ENCODE data around the gene DNM3.
A peak's percentile ranks its signal among the peaks of the same experiment; 100 is the strongest.
"Not testable (repeated sequence)": the region's sequence is repeated elsewhere in the genome, so short reads cannot be mapped to it uniquely, and the experiment has no call there.

The DNM3 gene

GRCh38 chr1:172018727-172019311, 177.5 kb downstream of the DNM3 start:
- H3K9me3 ChIP-seq (ENCODE audit: control insufficient read depth in 5 of 5, low read length in 5 of 5), result peaks cover 0 to 2% (median 0%) of the 10 kb centered on the region in 5 donors

GRCh38 chr1:172019976-172020375, 178.7 kb downstream of the DNM3 start:
- peaks cover 0 to 3% (median 0%) of the 10 kb centered on the region in 5 donors for H3K27me3 ChIP-seq (ENCODE audit: control insufficient read depth in 5 of 5, insufficient read depth in 4 of 5, low read length in 5 of 5)
- no peaks in the 10 kb centered on the region for H3K36me3 ChIP-seq (ENCODE audit: control insufficient read depth in 5 of 5, insufficient read depth in 5 of 5, low read length in 5 of 5)
- H3K4me3 ChIP-seq (ENCODE audit: low read depth in 1 of 5, low read length in 5 of 5), result no peak overlapping the region
- no peaks in the 10 kb centered on the region for H3K9me3 ChIP-seq (ENCODE audit: control insufficient read depth in 5 of 5, low read length in 5 of 5)
- H3K9ac ChIP-seq (ENCODE audit: low read length in 5 of 5), result no peak overlapping the region
- H3K27ac ChIP-seq (ENCODE audit: low read depth, low read length), result no peak overlapping the region
- no peaks in the 10 kb centered on the region for H3K4me1 ChIP-seq (ENCODE audit: control insufficient read depth in 5 of 5, insufficient read depth in 5 of 5, low read length in 5 of 5)

More at GRCh38 chr1:172018727-172019311, 177.5 kb downstream of the DNM3 start:
- Histone ChIP-seq H3K4me1 (ENCODE audit: control insufficient read depth in 5 of 5, insufficient read depth in 5 of 5, low read length in 5 of 5) (no peaks in the 10 kb centered on the region), H3K9ac (ENCODE audit: low read length in 5 of 5) (no peak overlapping the region), H3K27ac (ENCODE audit: low read depth, low read length) (no peak overlapping the region), H3K4me3 (ENCODE audit: low read depth in 1 of 5, low read length in 5 of 5) (no peak overlapping the region), H3K27me3 (ENCODE audit: control insufficient read depth in 5 of 5, insufficient read depth in 4 of 5, low read length in 5 of 5) (no peaks in the 10 kb centered on the region), H3K36me3 (ENCODE audit: control insufficient read depth in 5 of 5, insufficient read depth in 5 of 5, low read length in 5 of 5) (no peaks in the 10 kb centered on the region)

- Histone ChIP-seq H3K36me3 (ENCODE audit: control insufficient read depth in 5 of 5, insufficient read depth in 5 of 5, low read length in 5 of 5) (no peaks in the 10 kb centered on the region), H3K4me3 (ENCODE audit: low read depth in 1 of 5, low read length in 5 of 5) (no peak overlapping the region), H3K4me1 (ENCODE audit: control insufficient read depth in 5 of 5, insufficient read depth in 5 of 5, low read length in 5 of 5) (no peaks in the 10 kb centered on the region), H3K9ac (ENCODE audit: low read length in 5 of 5) (no peak overlapping the region), H3K27ac (ENCODE audit: low read depth, low read length) (no peak overlapping the region), H3K27me3 (ENCODE audit: control insufficient read depth in 5 of 5, insufficient read depth in 4 of 5, low read length in 5 of 5) (peaks cover 0 to 3% (median 0%) of the 10 kb centered on the region in 5 donors), H3K9me3 (ENCODE audit: control insufficient read depth in 5 of 5, low read length in 5 of 5) (no peaks in the 10 kb centered on the region)
Observed at GRCh38 chr1:172024516-172024915, 183.2 kb downstream of the DNM3 start.

- not testable (repeated sequence) for H3K9ac ChIP-seq (ENCODE audit: low read length in 5 of 5); H3K27me3 ChIP-seq (ENCODE audit: control insufficient read depth in 5 of 5, insufficient read depth in 4 of 5, low read length in 5 of 5); H3K4me3 ChIP-seq (ENCODE audit: low read depth in 1 of 5, low read length in 5 of 5); H3K4me1 ChIP-seq (ENCODE audit: control insufficient read depth in 5 of 5, insufficient read depth in 5 of 5, low read length in 5 of 5); H3K36me3 ChIP-seq (ENCODE audit: control insufficient read depth in 5 of 5, insufficient read depth in 5 of 5, low read length in 5 of 5); H3K9me3 ChIP-seq (ENCODE audit: control insufficient read depth in 5 of 5, low read length in 5 of 5); H3K27ac ChIP-seq (ENCODE audit: low read depth, low read length)
Observed at GRCh38 chr1:172024944-172025738, 183.8 kb downstream of the DNM3 start.

GRCh38 chr1:172040466-172040865, 199.2 kb downstream of the DNM3 start:
- no peak overlapping the region for H3K27ac ChIP-seq (ENCODE audit: low read depth, low read length)
- H3K4me1 ChIP-seq (ENCODE audit: control insufficient read depth in 5 of 5, insufficient read depth in 5 of 5, low read length in 5 of 5), result no peaks in the 10 kb centered on the region
- no peaks in the 10 kb centered on the region for H3K27me3 ChIP-seq (ENCODE audit: control insufficient read depth in 5 of 5, insufficient read depth in 4 of 5, low read length in 5 of 5)
- H3K9me3 ChIP-seq (ENCODE audit: control insufficient read depth in 5 of 5, low read length in 5 of 5), result no peaks in the 10 kb centered on the region
- H3K36me3 ChIP-seq (ENCODE audit: control insufficient read depth in 5 of 5, insufficient read depth in 5 of 5, low read length in 5 of 5), result peaks cover 0 to 15% (median 3%) of the 10 kb centered on the region in 5 donors
- no peak overlapping the region for H3K9ac ChIP-seq (ENCODE audit: low read length in 5 of 5)
- no peak overlapping the region for H3K4me3 ChIP-seq (ENCODE audit: low read depth in 1 of 5, low read length in 5 of 5)

GRCh38 chr1:172041102-172041501, 199.8 kb downstream of the DNM3 start:
- no peak overlapping the region for H3K4me3 ChIP-seq (ENCODE audit: low read depth in 1 of 5, low read length in 5 of 5)
- H3K27ac ChIP-seq (ENCODE audit: low read depth, low read length), result no peak overlapping the region
- H3K4me1 ChIP-seq (ENCODE audit: control insufficient read depth in 5 of 5, insufficient read depth in 5 of 5, low read length in 5 of 5), result no peaks in the 10 kb centered on the region
- no peaks in the 10 kb centered on the region for H3K9me3 ChIP-seq (ENCODE audit: control insufficient read depth in 5 of 5, low read length in 5 of 5)
- peaks cover 0 to 15% (median 3%) of the 10 kb centered on the region in 5 donors for H3K36me3 ChIP-seq (ENCODE audit: control insufficient read depth in 5 of 5, insufficient read depth in 5 of 5, low read length in 5 of 5)
- no peak overlapping the region for H3K9ac ChIP-seq (ENCODE audit: low read length in 5 of 5)
- H3K27me3 ChIP-seq (ENCODE audit: control insufficient read depth in 5 of 5, insufficient read depth in 4 of 5, low read length in 5 of 5), result no peaks in the 10 kb centered on the region

GRCh38 chr1:172041742-172042141, 200.4 kb downstream of the DNM3 start:
- no peaks in the 10 kb centered on the region for H3K27me3 ChIP-seq (ENCODE audit: control insufficient read depth in 5 of 5, insufficient read depth in 4 of 5, low read length in 5 of 5)
- no peak overlapping the region for H3K9ac ChIP-seq (ENCODE audit: low read length in 5 of 5)
- no peaks in the 10 kb centered on the region for H3K4me1 ChIP-seq (ENCODE audit: control insufficient read depth in 5 of 5, insufficient read depth in 5 of 5, low read length in 5 of 5)
- no peaks in the 10 kb centered on the region for H3K9me3 ChIP-seq (ENCODE audit: control insufficient read depth in 5 of 5, low read length in 5 of 5)
- no peak overlapping the region for H3K27ac ChIP-seq (ENCODE audit: low read depth, low read length)
- peaks cover 0 to 15% (median 3%) of the 10 kb centered on the region in 5 donors for H3K36me3 ChIP-seq (ENCODE audit: control insufficient read depth in 5 of 5, insufficient read depth in 5 of 5, low read length in 5 of 5)
- peak overlapping the region in 2 of 5 donors; percentile 28 to 52 for H3K4me3 ChIP-seq (ENCODE audit: low read depth in 1 of 5, low read length in 5 of 5)

GRCh38 chr1:172043900-172044299, 202.6 kb downstream of the DNM3 start:
- no peak overlapping the region for H3K9ac ChIP-seq (ENCODE audit: low read length in 5 of 5)
- no peak overlapping the region for H3K27ac ChIP-seq (ENCODE audit: low read depth, low read length)
- no peak overlapping the region for H3K4me3 ChIP-seq (ENCODE audit: low read depth in 1 of 5, low read length in 5 of 5)
- no peaks in the 10 kb centered on the region for H3K9me3 ChIP-seq (ENCODE audit: control insufficient read depth in 5 of 5, low read length in 5 of 5)
- no peaks in the 10 kb centered on the region for H3K4me1 ChIP-seq (ENCODE audit: control insufficient read depth in 5 of 5, insufficient read depth in 5 of 5, low read length in 5 of 5)
- peaks cover 2 to 12% (median 4%) of the 10 kb centered on the region in 5 donors for H3K36me3 ChIP-seq (ENCODE audit: control insufficient read depth in 5 of 5, insufficient read depth in 5 of 5, low read length in 5 of 5)
- no peaks in the 10 kb centered on the region for H3K27me3 ChIP-seq (ENCODE audit: control insufficient read depth in 5 of 5, insufficient read depth in 4 of 5, low read length in 5 of 5)

GRCh38 chr1:172051898-172052297, 210.6 kb downstream of the DNM3 start:
- Histone ChIP-seq H3K4me1 (ENCODE audit: control insufficient read depth in 5 of 5, insufficient read depth in 5 of 5, low read length in 5 of 5) (no peaks in the 10 kb centered on the region), H3K27ac (ENCODE audit: low read depth, low read length) (no peak overlapping the region), H3K9ac (ENCODE audit: low read length in 5 of 5) (no peak overlapping the region), H3K27me3 (ENCODE audit: control insufficient read depth in 5 of 5, insufficient read depth in 4 of 5, low read length in 5 of 5) (no peaks in the 10 kb centered on the region), H3K9me3 (ENCODE audit: control insufficient read depth in 5 of 5, low read length in 5 of 5) (no peaks in the 10 kb centered on the region), H3K36me3 (ENCODE audit: control insufficient read depth in 5 of 5, insufficient read depth in 5 of 5, low read length in 5 of 5) (peaks cover 0 to 13% (median 0%) of the 10 kb centered on the region in 5 donors), H3K4me3 (ENCODE audit: low read depth in 1 of 5, low read length in 5 of 5) (no peak overlapping the region)

- no peak overlapping the region for H3K4me3 ChIP-seq (ENCODE audit: low read depth in 1 of 5, low read length in 5 of 5)
- H3K9ac ChIP-seq (ENCODE audit: low read length in 5 of 5), result no peak overlapping the region
- H3K36me3 ChIP-seq (ENCODE audit: control insufficient read depth in 5 of 5, insufficient read depth in 5 of 5, low read length in 5 of 5), result peaks cover 0 to 9% (median 0%) of the 10 kb centered on the region in 5 donors
- no peak overlapping the region for H3K27ac ChIP-seq (ENCODE audit: low read depth, low read length)
- H3K27me3 ChIP-seq (ENCODE audit: control insufficient read depth in 5 of 5, insufficient read depth in 4 of 5, low read length in 5 of 5), result no peaks in the 10 kb centered on the region
- no peaks in the 10 kb centered on the region for H3K4me1 ChIP-seq (ENCODE audit: control insufficient read depth in 5 of 5, insufficient read depth in 5 of 5, low read length in 5 of 5)
- no peaks in the 10 kb centered on the region for H3K9me3 ChIP-seq (ENCODE audit: control insufficient read depth in 5 of 5, low read length in 5 of 5)
Observed at GRCh38 chr1:172054172-172054571, 212.9 kb downstream of the DNM3 start.
